C4-2B (cell line): ENCODE data around the gene SCO2.

Experiments used
- ZFX ChIP-seq: fragments of 450-650 bp; IDR thresholded peaks from 2 replicates; pipeline ENCODE4 v1.6.1; 2017
- TF ChIP-seq, protein P1 (sequence below): fragments of 450-650 bp; conservative IDR thresholded peaks from 2 replicates; pipeline ENCODE4 v1.5.1; 2017; ENCODE audit warnings: mild to moderate bottlenecking

DNA sequence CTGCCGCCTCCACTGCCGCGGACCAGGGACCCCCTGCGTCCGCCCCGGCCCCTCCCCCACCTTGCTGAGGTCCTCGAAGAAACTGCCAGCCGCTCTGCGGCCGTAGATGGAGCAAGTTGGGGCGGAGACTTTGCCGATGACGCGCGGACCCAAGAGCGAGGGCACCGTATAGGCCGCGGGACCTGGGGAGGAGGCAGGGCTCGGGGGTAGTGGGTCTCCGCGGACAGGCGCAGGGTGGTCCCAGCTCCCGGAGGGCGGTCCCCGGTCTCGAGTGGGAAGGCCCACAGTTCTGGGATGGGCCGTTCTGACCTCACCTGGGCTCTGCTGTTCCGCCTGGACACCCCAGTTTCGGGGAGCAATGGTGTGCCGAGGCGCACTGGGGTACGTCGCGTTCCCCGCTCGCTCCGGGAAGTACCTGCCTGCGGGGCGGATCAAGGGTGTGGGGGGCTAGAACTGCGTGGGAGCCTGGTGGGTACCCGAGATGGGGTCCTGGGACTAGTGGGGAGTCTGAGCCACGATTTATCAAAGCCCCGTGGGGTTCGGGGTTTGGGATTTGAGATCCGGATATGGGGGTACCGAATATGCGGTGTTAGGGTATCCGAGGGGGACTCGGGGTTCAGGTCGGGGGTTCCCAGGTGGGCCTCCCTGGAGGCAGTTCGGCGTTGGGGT lies 5.6 kb upstream of the SCO2 start:
- TF ChIP-seq, protein P1, sequence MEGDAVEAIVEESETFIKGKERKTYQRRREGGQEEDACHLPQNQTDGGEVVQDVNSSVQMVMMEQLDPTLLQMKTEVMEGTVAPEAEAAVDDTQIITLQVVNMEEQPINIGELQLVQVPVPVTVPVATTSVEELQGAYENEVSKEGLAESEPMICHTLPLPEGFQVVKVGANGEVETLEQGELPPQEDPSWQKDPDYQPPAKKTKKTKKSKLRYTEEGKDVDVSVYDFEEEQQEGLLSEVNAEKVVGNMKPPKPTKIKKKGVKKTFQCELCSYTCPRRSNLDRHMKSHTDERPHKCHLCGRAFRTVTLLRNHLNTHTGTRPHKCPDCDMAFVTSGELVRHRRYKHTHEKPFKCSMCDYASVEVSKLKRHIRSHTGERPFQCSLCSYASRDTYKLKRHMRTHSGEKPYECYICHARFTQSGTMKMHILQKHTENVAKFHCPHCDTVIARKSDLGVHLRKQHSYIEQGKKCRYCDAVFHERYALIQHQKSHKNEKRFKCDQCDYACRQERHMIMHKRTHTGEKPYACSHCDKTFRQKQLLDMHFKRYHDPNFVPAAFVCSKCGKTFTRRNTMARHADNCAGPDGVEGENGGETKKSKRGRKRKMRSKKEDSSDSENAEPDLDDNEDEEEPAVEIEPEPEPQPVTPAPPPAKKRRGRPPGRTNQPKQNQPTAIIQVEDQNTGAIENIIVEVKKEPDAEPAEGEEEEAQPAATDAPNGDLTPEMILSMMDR: no peak
- no peak; the same call in 1 of the 2 replicates for TF ChIP-seq ZFX
